Testis (tissue), 3 donors: ENCODE results near the gene LPP. TPM values are rescaled to one million over a fixed set of nuclear protein-coding genes. Genes with fewer than 3 reads are reported as not detected.

Experiments used
- DNase-seq: peaks from one replicate; pipeline ENCODE4 v3.0.0-alpha.2; 2019
- H3K27ac ChIP-seq, 2 donors: fragments of 200-600 bp; sonication (generic); one replicate each; pipeline ENCODE4 v1.5.1; 2019
- H3K27me3 ChIP-seq: fragments of 200-600 bp; sonication (generic); one replicate; pipeline ENCODE4 v1.5.1; 2019
- H3K36me3 ChIP-seq: fragments of 200-600 bp; sonication (generic); one replicate; pipeline ENCODE4 v1.5.1; 2017; ENCODE audit warnings: low read depth; ENCODE audit errors: missing control alignments
- H3K4me1 ChIP-seq: fragments of 200-600 bp; sonication (generic); one replicate; pipeline ENCODE4 v1.5.1; 2019
- H3K4me3 ChIP-seq, 2 donors: fragments of 200-600 bp; sonication (generic); one replicate each; pipeline ENCODE4 v1.5.1; 2017 to 2019
- H3K9me3 ChIP-seq: fragments of 200-600 bp; sonication (generic); one replicate; pipeline ENCODE4 v1.5.1; 2017
- POLR2A ChIP-seq: fragments of 450-650 bp; IDR thresholded peaks from one replicate; pipeline ENCODE4 v1.6.1; 2017; ENCODE audit warnings: antibody characterized with exemption, mild to moderate bottlenecking, moderate library complexity
- WGBS, 2 donors: methylation state at CpG; one replicate each; pipeline ENCODE4 v1.1.5; 2018; 5-methylcytosine and 5-hydroxymethylcytosine counted together
- intact Hi-C: fragments of 100-400 bp; cut with DNase I; formaldehyde crosslinking; loops from one replicate; pipeline ENCODE4 v1.15.1; 2023; ENCODE audit warnings: low total_unique reads
- polyA plus RNA-seq: library from polyadenylated mRNA; stranded (reverse); fragments of 350-450 nt; fragmentation: Illumina TruSeq; extraction: RNeasy Lipid Tissue Mini Kit (QIAGEN cat#74804); gene quantifications from one replicate; pipeline ENCODE4 v1.2.3, GENCODE V29; 2014; ENCODE audit warnings: low read depth, low replicate concordance; ENCODE audit not compliant: insufficient read depth
- total RNA-seq, 2 donors: library from RNA; depleted of rRNA; stranded (reverse); fragments of >200 nt; gene quantifications; one replicate each; pipeline ENCODE4 v1.2.3, GENCODE V29; 2016
- TF ChIP-seq, protein P1 (sequence below), 3 experiments: fragments of 450-650 bp in 2 of 3; fragments of 200-600 bp in 1 of 3; sonication (generic) in 1 of 3; IDR thresholded peaks; one replicate each; pipeline ENCODE4 v1.5.1; 2016 to 2019; ENCODE audit warnings: antibody characterized with exemption in 3 of 3, mild to moderate bottlenecking in 2 of 3, moderate library complexity in 1 of 3

The LPP gene
- total and polyA plus RNA-seq, 3 donors from 2014 or later = 89.9 to 135 (median 132) TPM

- H3K9me3 ChIP-seq = no peaks in the 10 kb centered on the region
- no peak for DNase-seq
- H3K36me3 ChIP-seq = no peaks in the 10 kb centered on the region
- 74 to 76% methylated on average over 1 of the region's 1 CpG for WGBS, 2 donors
- H3K27me3 ChIP-seq = no peaks in the 10 kb centered on the region
- no peak overlapping the region for H3K27ac ChIP-seq
- H3K4me3 ChIP-seq = no peak overlapping the region
- H3K4me1 ChIP-seq = no peaks in the 10 kb centered on the region
- TF ChIP-seq POLR2A = no peak
- TF ChIP-seq, protein P1, sequence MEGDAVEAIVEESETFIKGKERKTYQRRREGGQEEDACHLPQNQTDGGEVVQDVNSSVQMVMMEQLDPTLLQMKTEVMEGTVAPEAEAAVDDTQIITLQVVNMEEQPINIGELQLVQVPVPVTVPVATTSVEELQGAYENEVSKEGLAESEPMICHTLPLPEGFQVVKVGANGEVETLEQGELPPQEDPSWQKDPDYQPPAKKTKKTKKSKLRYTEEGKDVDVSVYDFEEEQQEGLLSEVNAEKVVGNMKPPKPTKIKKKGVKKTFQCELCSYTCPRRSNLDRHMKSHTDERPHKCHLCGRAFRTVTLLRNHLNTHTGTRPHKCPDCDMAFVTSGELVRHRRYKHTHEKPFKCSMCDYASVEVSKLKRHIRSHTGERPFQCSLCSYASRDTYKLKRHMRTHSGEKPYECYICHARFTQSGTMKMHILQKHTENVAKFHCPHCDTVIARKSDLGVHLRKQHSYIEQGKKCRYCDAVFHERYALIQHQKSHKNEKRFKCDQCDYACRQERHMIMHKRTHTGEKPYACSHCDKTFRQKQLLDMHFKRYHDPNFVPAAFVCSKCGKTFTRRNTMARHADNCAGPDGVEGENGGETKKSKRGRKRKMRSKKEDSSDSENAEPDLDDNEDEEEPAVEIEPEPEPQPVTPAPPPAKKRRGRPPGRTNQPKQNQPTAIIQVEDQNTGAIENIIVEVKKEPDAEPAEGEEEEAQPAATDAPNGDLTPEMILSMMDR (IDR thresholded peaks at IDR 0.05) = no peak
- intact Hi-C loops = no loop called here
Observed at GRCh38 chr3:188915127-188915526, 761.2 kb downstream of the LPP start.

- Histone ChIP-seq H3K36me3 (no peaks in the 10 kb centered on the region), H3K4me1 (no peaks in the 10 kb centered on the region), H3K9me3 (no peaks in the 10 kb centered on the region), H3K27ac (no peak overlapping the region), H3K27me3 (no peaks in the 10 kb centered on the region), H3K4me3 (no peak overlapping the region)
- intact Hi-C loops = no loop called here
- no peak for DNase-seq
- TF ChIP-seq, protein P1 (IDR thresholded peaks at IDR 0.05) = no peak
- TF ChIP-seq POLR2A = no peak
Observed at GRCh38 chr3:188916934-188917401, 763.0 kb downstream of the LPP start.

- no peaks in the 10 kb centered on the region for H3K4me1 ChIP-seq
- WGBS, 2 donors = 86 to 91% methylated on average over 2 of the region's 2 CpGs
- no peak overlapping the region for H3K27ac ChIP-seq
- H3K27me3 ChIP-seq = no peaks in the 10 kb centered on the region
- intact Hi-C loops = no loop called here
- TF ChIP-seq POLR2A = no peak
- TF ChIP-seq, protein P1 (IDR thresholded peaks at IDR 0.05) = no peak
- H3K4me3 ChIP-seq = no peak overlapping the region
- no peaks in the 10 kb centered on the region for H3K9me3 ChIP-seq
- DNase-seq = no peak
- H3K36me3 ChIP-seq = no peaks in the 10 kb centered on the region
Observed at GRCh38 chr3:188918093-188918492, 764.1 kb downstream of the LPP start.

DNA sequence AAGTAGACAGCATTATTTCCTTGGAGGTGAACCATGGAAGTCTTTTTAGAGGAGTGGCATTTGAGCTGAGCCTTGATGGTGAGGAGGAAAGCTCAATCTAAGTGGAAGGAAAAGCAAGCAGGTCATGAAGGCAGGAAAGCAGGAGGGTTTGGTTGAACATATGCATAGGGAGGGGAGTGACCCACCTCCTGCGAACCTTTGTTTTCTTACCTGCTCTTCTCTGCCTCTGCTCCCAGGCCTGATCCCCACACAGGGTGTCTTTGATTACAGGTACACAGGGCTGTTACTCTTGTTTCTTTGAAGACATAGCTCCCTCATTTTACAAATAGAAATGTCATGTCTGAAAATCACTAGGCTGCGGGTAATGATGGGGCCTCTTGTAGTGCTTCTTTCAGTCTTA is 769.7 kb downstream of the LPP start:
- no peak overlapping the region for H3K27ac ChIP-seq
- no peak overlapping the region for H3K4me3 ChIP-seq
- TF ChIP-seq POLR2A = no peak
- TF ChIP-seq, protein P1 (IDR thresholded peaks at IDR 0.05) = no peak
- 94 to 98% methylated on average over 2 of the region's 2 CpGs for WGBS, 2 donors
- no peaks in the 10 kb centered on the region for H3K4me1 ChIP-seq
- H3K27me3 ChIP-seq = no peaks in the 10 kb centered on the region
- H3K9me3 ChIP-seq = no peaks in the 10 kb centered on the region
- intact Hi-C loops = no loop called here
- no peaks in the 10 kb centered on the region for H3K36me3 ChIP-seq
- DNase-seq = no peak

GRCh38 chr3:188925376-188925775 is 771.4 kb downstream of the LPP start:
- H3K27ac ChIP-seq = no peak overlapping the region
- peak overlapping the region in 1 of 2 donors; percentile 29 for H3K4me3 ChIP-seq
- WGBS, 2 donors = 83 to 89% methylated on average over 5 to 12 of the region's 12 CpGs
- H3K36me3 ChIP-seq = no peaks in the 10 kb centered on the region
- no peaks in the 10 kb centered on the region for H3K27me3 ChIP-seq
- no peaks in the 10 kb centered on the region for H3K4me1 ChIP-seq
- TF ChIP-seq POLR2A = no peak
- TF ChIP-seq, protein P1 (IDR thresholded peaks at IDR 0.05) = no peak
- no peak for DNase-seq
- no peaks in the 10 kb centered on the region for H3K9me3 ChIP-seq
- intact Hi-C loops = no loop called here
